GM12891 (cell line): Measurements from ENCODE around the gene NEU4.

Source experiments
- PAX5 ChIP-seq: IDR thresholded peaks from 2 replicates; pipeline ENCODE4 v1.6.1; 2011; ENCODE audit warnings: low read length, moderate library complexity, mild to moderate bottlenecking; ENCODE audit not compliant: insufficient read depth, severe bottlenecking
- POLR2A ChIP-seq: IDR thresholded peaks from 2 replicates; pipeline ENCODE4 v1.6.1; 2011; ENCODE audit warnings: low read depth, low read length, control low read depth
- TAF1 ChIP-seq: IDR thresholded peaks from 2 replicates; pipeline ENCODE4 v1.6.1; 2011; ENCODE audit warnings: low read depth, low read length, control low read depth

DNA sequence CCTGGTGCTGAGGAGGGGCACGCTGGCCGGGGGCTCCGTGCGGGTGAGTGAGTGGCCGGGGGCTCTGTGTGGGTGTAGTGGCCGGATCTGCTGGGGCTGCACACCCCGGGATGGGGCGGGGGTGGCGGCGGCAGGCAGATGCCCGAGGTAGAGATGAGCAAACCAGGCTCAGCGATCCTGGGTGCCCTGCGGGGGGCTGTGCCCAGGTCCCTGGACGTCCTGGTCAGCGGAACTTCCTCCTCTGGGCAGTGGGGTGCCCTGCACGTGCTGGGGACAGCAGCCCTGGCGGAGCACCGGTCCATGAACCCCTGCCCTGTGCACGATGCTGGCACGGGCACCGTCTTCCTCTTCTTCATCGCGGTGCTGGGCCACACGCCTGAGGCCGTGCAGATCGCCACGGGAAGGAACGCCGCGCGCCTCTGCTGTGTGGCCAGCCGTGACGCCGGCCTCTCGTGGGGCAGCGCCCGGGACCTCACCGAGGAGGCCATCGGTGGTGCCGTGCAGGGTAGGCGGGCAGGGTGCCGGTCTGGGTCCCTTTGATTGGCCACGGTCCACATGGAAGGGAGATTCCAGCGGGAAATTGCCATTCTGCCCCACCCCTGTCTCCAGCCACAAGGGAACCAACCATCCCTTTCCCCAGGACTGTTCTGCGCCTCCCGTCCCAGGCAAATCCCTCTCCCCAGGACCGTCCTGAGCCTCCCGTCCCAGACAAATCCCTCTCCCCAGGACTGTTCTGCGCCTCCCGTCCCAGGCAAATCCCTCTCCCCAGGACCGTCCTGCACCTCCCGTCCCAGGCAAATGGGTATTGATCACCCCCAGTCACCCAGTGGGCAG, 5.9 kb downstream of the NEU4 start:
- TF ChIP-seq POLR2A (no peak), PAX5 (no peak), TAF1 (no peak)
